HEK293T (cell line): ENCODE results near the gene JMJD4.
A peak's percentile ranks its signal among the peaks of the same experiment; 100 is the strongest.

Source experiments
- CTCF ChIA-PET: fragments of 350-600 bp; formaldehyde crosslinking; extraction: SDS; loops from one replicate; lab custom pipeline; 2021; ENCODE audit warnings: antibody characterized with exemption, inconsistent platforms; lab: Yijun Ruan, JAX
- POLR2A ChIA-PET: fragments of 350-600 bp; formaldehyde crosslinking; extraction: SDS; loops from one replicate; lab custom pipeline; 2020; ENCODE audit warnings: antibody characterized with exemption, inconsistent platforms; lab: Yijun Ruan, JAX
- DNase-seq: peaks from one replicate; pipeline ENCODE4 v3.0.0; 2012; ENCODE audit warnings: mixed read lengths; ENCODE audit errors: extremely low spot score
- ARNT ChIP-seq: fragments of 450-650 bp; IDR thresholded peaks from 2 replicates; pipeline ENCODE4 v1.6.1; 2017; ENCODE audit warnings: mild to moderate bottlenecking
- BHLHE40 ChIP-seq: fragments of 450-650 bp; IDR thresholded peaks from 2 replicates; pipeline ENCODE4 v1.6.1; 2016; ENCODE audit warnings: mild to moderate bottlenecking, moderate library complexity, borderline replicate concordance
- CTBP1 ChIP-seq: fragments of 450-650 bp; IDR thresholded peaks from 2 replicates; pipeline ENCODE4 v1.6.1; 2016; ENCODE audit warnings: borderline replicate concordance
- ELF4 ChIP-seq: fragments of 450-650 bp; IDR thresholded peaks from 2 replicates; pipeline ENCODE4 v1.6.1; 2017; ENCODE audit warnings: antibody characterized with exemption
- FOXA1 ChIP-seq: fragments of 450-650 bp; IDR thresholded peaks from 2 replicates; pipeline ENCODE4 v1.6.1; 2016; ENCODE audit warnings: mild to moderate bottlenecking
- FOXK2 ChIP-seq: fragments of 450-650 bp; IDR thresholded peaks from 2 replicates; pipeline ENCODE4 v1.6.1; 2016; ENCODE audit warnings: mild to moderate bottlenecking
- FOXM1 ChIP-seq: fragments of 450-650 bp; IDR thresholded peaks from 2 replicates; pipeline ENCODE4 v1.6.1; 2017; ENCODE audit warnings: mild to moderate bottlenecking, borderline replicate concordance
- HDGF ChIP-seq: fragments of 450-650 bp; IDR thresholded peaks from 2 replicates; pipeline ENCODE4 v1.6.1; 2017; ENCODE audit warnings: antibody characterized with exemption, borderline replicate concordance
- L3MBTL2 ChIP-seq: fragments of 450-650 bp; conservative IDR thresholded peaks from 2 replicates; pipeline ENCODE4 v1.6.1; 2016; ENCODE audit warnings: mild to moderate bottlenecking
- LEF1 ChIP-seq: fragments of 450-650 bp; IDR thresholded peaks from 2 replicates; pipeline ENCODE4 v1.6.1; 2017; ENCODE audit warnings: mild to moderate bottlenecking, borderline replicate concordance
- NFRKB ChIP-seq: fragments of 450-650 bp; IDR thresholded peaks from 2 replicates; pipeline ENCODE4 v1.6.1; 2016; ENCODE audit warnings: mild to moderate bottlenecking, moderate library complexity
- PKNOX1 ChIP-seq: fragments of 450-650 bp; IDR thresholded peaks from 2 replicates; pipeline ENCODE4 v1.6.1; 2016
- SP1 ChIP-seq: fragments of 450-650 bp; IDR thresholded peaks from 2 replicates; pipeline ENCODE4 v1.6.1; 2017
- SUZ12 ChIP-seq: fragments of 450-650 bp; IDR thresholded peaks from 2 replicates; pipeline ENCODE4 v1.6.1; 2016; ENCODE audit warnings: mild to moderate bottlenecking
- TARDBP ChIP-seq: fragments of 450-650 bp; IDR thresholded peaks from 2 replicates; pipeline ENCODE4 v1.6.1; 2016
- ZNF384 ChIP-seq: fragments of 450-650 bp; IDR thresholded peaks from 2 replicates; pipeline ENCODE4 v1.6.1; 2016

The JMJD4 gene, protein sequence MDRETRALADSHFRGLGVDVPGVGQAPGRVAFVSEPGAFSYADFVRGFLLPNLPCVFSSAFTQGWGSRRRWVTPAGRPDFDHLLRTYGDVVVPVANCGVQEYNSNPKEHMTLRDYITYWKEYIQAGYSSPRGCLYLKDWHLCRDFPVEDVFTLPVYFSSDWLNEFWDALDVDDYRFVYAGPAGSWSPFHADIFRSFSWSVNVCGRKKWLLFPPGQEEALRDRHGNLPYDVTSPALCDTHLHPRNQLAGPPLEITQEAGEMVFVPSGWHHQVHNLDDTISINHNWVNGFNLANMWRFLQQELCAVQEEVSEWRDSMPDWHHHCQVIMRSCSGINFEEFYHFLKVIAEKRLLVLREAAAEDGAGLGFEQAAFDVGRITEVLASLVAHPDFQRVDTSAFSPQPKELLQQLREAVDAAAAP

GRCh38 chr1:227734856-227735538 lies at the start of gene JMJD4, which contains the start of gene SNAP47:
Gene JMJD4, minus strand, starts transcription at chr1:227735302. Its CDS starts 29 bp downstream, at chr1:227735273.
Gene SNAP47, plus strand, starts transcription at chr1:227735435. Its CDS starts 12,302 bp downstream, at chr1:227747737.
- ChIA-PET POLR2A (interaction anchor here (0.8 to 2.1 kb wide), 9 partner anchors 8 to 406 kb away, joined by 3 to 10 read pairs (median 4); no protein-coding TSS in a partner anchor), CTCF (interaction anchor here (0.6 kb wide), 1 partner anchor 269 kb away, joined by 3 read pairs; no protein-coding TSS in a partner anchor)
- peak; percentile 98 for DNase-seq
- peak; percentile 98 for TF ChIP-seq CTBP1
- peak; percentile 77 for TF ChIP-seq ELF4
- no peak; the same call in 1 of the 2 replicates for TF ChIP-seq FOXM1
- TF ChIP-seq ARNT, result peak; percentile 89
- peak; percentile 36; the same call in 1 of the 2 replicates for TF ChIP-seq TARDBP
- TF ChIP-seq L3MBTL2, result peak; percentile 90

DNA sequence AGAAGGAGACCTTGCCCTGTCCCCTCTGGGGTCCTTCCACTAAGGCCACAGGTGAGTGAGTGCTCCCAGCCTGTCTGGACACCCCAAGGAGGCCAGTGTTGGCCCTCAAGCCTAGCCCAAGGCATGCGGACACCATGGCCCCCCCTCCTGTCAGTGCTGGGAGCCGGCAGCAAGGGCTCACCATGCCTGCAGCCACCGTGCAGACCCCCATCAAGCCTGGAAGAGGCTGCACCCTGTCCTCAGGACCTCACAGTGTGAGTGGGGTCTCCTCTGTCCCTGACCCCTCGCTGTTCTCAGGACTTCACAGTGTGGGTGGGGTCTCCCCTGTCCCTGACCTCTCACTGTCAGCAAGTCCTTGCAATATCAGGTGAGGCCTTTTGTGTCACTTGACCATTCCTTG lies 47.1 kb upstream of the JMJD4 start:
- no peak for DNase-seq
- ChIA-PET POLR2A (no interaction called here), CTCF (interaction anchor here (0.7 kb wide), 1 partner anchor 13 kb away, joined by 3 read pairs; no protein-coding TSS in a partner anchor)
- TF ChIP-seq NFRKB (no peak), TARDBP (no peak)

- no peak for TF ChIP-seq SUZ12
- no peak for TF ChIP-seq FOXK2
- no peak for TF ChIP-seq PKNOX1
- TF ChIP-seq FOXA1, result no peak
- TF ChIP-seq L3MBTL2, result no peak
- no peak for TF ChIP-seq CTBP1
- TF ChIP-seq FOXM1, result no peak
- no peak for TF ChIP-seq ARNT
- no peak for TF ChIP-seq SP1
- no peak for TF ChIP-seq NFRKB
- TF ChIP-seq HDGF, result no peak
- no peak for TF ChIP-seq BHLHE40
- TF ChIP-seq LEF1, result no peak
- no peak for TF ChIP-seq TARDBP
- no peak for TF ChIP-seq ELF4
- TF ChIP-seq ZNF384, result no peak
- CTCF ChIA-PET, result interaction anchor here (0.7 kb wide), 1 partner anchor 37 kb away, joined by 4 read pairs; no protein-coding TSS in a partner anchor
- POLR2A ChIA-PET, result no interaction called here
- no peak for DNase-seq
Measured at GRCh38 chr1:227781314-227781930, 46.3 kb upstream of the JMJD4 start.

DNA sequence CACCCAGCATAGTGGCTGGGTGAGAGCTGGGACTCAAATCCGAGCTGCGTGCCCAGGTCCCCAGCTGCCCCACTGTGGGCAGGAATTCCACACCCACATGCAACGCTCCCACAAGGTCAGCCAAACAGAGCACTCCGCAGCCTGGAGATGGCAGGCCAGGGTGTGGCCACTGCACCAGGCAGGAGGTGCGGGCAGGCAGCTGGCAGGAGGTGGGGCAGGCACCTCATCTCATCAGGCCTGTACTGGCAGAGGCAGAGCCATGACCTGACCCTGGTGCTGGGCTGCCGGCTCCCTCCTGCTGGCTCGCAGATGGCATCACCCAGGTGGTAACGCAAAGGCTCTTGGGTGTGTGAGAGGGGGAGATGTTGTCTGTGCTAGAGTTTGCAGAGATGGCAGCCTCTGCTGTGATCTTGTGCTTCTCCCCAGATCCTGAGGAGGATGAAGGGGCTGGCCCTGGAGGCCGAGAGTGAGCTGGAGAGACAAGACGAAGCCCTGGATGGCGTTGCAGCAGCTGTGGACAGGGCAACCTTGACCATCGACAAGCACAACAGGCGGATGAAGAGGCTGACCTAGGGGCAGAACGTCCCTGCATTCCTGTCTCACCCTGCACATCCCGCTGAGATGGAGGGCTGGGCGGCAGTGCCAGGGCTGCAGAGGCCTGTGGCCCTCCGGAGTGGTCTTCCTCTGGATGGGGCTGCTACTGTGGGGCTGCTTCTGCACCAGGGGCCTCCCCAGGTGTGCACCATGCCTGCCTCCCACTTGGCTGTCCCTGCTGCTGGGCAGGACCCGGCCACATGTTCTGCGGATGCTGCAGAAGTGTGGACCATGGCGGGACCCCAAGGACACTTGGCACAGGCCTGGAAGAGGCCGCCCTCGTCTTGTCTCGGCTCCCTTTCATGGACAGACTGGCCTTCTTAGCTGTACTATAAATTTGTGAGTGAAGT lies 45.3 kb upstream of the JMJD4 start:
- no peak for DNase-seq
- ChIA-PET CTCF (no interaction called here), POLR2A (no interaction called here)
- no peak for TF ChIP-seq ELF4
- no peak for TF ChIP-seq SUZ12
- no peak for TF ChIP-seq FOXK2
- TF ChIP-seq SP1, result no peak
- TF ChIP-seq FOXM1, result no peak
- TF ChIP-seq ARNT, result no peak
- no peak for TF ChIP-seq BHLHE40
- TF ChIP-seq CTBP1, result no peak
- no peak for TF ChIP-seq FOXA1
- TF ChIP-seq L3MBTL2, result no peak
- TF ChIP-seq LEF1, result no peak
- TF ChIP-seq TARDBP, result no peak
- TF ChIP-seq HDGF, result no peak
- TF ChIP-seq PKNOX1, result no peak
- TF ChIP-seq ZNF384, result no peak
- TF ChIP-seq NFRKB, result no peak

GRCh38 chr1:227779685-227780084 lies 44.6 kb upstream of the JMJD4 start:
- CTCF ChIA-PET, result no interaction called here
- no peak for TF ChIP-seq FOXA1
- no peak for TF ChIP-seq BHLHE40
- no peak for TF ChIP-seq SP1
- TF ChIP-seq L3MBTL2, result no peak
- POLR2A ChIA-PET, result no interaction called here
- no peak for DNase-seq
